D721Med (cell line): ENCODE measurements around the gene EHD1.

Experiments used
- DNase-seq: peaks from one replicate; pipeline ENCODE4 v3.0.0; 2011; ENCODE audit warnings: low spot score; ENCODE audit not compliant: insufficient read length
- FAIRE-seq: peaks from 2 replicates; lab custom pipeline; 2011; peaks lifted over from hg19 to GRCh38; lab: Jason Lieb, UNC
- CTCF ChIP-seq: IDR thresholded peaks from 2 replicates; pipeline ENCODE4 v1.5.1; 2012; ENCODE audit warnings: mild to moderate bottlenecking, control low read depth; ENCODE audit not compliant: insufficient read depth; ENCODE audit errors: missing control alignments

EHD1 gene

GRCh38 chr11:64916040-64916774 is 37.8 kb upstream of the EHD1 start:
- TF ChIP-seq CTCF = no peak
- FAIRE-seq (no peak), DNase-seq (no peak)

GRCh38 chr11:64915376-64915887 is 37.0 kb upstream of the EHD1 start:
- FAIRE-seq (no peak), DNase-seq (no peak)
- TF ChIP-seq CTCF = no peak

- TF ChIP-seq CTCF = no peak
- DNase-seq = no peak
- no peak for FAIRE-seq
Observed at GRCh38 chr11:64914123-64914522, 35.7 kb upstream of the EHD1 start.

GRCh38 chr11:64913171-64913727 is 34.8 kb upstream of the EHD1 start:
- no peak for DNase-seq
- FAIRE-seq = no peak
- no peak for TF ChIP-seq CTCF

- no peak for TF ChIP-seq CTCF
- DNase-seq (no peak), FAIRE-seq (no peak)
Observed at GRCh38 chr11:64911689-64912088, 33.3 kb upstream of the EHD1 start.

GRCh38 chr11:64911142-64911541 is 32.7 kb upstream of the EHD1 start:
- no peak for TF ChIP-seq CTCF
- FAIRE-seq = no peak
- no peak for DNase-seq

- DNase-seq (no peak), FAIRE-seq (no peak)
- TF ChIP-seq CTCF = no peak
Observed at GRCh38 chr11:64910451-64911093, 32.2 kb upstream of the EHD1 start.
